ENCODE data around the gene GEN1.

GRCh38 chr2:17780546-17780945, 26.6 kb downstream of the GEN1 start:
- TF ChIP-seq, protein P1, sequence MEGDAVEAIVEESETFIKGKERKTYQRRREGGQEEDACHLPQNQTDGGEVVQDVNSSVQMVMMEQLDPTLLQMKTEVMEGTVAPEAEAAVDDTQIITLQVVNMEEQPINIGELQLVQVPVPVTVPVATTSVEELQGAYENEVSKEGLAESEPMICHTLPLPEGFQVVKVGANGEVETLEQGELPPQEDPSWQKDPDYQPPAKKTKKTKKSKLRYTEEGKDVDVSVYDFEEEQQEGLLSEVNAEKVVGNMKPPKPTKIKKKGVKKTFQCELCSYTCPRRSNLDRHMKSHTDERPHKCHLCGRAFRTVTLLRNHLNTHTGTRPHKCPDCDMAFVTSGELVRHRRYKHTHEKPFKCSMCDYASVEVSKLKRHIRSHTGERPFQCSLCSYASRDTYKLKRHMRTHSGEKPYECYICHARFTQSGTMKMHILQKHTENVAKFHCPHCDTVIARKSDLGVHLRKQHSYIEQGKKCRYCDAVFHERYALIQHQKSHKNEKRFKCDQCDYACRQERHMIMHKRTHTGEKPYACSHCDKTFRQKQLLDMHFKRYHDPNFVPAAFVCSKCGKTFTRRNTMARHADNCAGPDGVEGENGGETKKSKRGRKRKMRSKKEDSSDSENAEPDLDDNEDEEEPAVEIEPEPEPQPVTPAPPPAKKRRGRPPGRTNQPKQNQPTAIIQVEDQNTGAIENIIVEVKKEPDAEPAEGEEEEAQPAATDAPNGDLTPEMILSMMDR (IDR thresholded peaks at IDR 0.05): no peak
- no peak for TF ChIP-seq POLR2A (IDR thresholded peaks at IDR 0.05)

All from testis (tissue), 2 donors.